HFF-Myc (cell line): ENCODE measurements around the gene TCP11L1.

ENCODE experiments used
- DNase-seq: peaks from one replicate; pipeline ENCODE4 v3.0.0-alpha.2; 2011; ENCODE audit warnings: low read depth; ENCODE audit errors: extremely low read depth
- H3K4me3 ChIP-seq: replicated peaks from 2 replicates; pipeline ENCODE4 v1.5.1; 2011; ENCODE audit warnings: low read depth, mild to moderate bottlenecking, control low read depth, low read length
- TF ChIP-seq, protein P1 (sequence below): IDR thresholded peaks from 2 replicates; pipeline ENCODE4 v1.5.1; 2012; ENCODE audit warnings: mild to moderate bottlenecking, low read depth, low read length, control low read depth; ENCODE audit errors: missing control alignments

Gene TCP11L1

DNA sequence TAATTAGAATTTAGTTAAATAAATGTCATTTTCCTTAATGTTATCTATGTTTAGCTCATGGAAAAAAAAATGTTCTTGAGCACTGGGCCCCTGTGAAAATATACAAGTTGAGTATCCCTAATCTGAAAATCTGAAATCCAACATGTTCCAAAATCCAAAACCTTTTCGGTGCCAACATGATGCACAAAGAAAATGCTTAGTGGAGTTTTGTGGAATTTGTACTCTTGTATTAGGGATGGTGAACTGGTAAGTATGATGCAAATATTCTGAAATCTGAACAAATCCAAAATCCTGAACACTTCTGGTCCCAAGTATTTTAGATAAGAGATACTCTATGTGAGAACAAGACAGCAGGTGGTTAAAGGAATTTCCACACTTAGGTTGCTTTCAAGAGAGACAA lies 44.5 kb downstream of the TCP11L1 start:
- TF ChIP-seq, protein P1, sequence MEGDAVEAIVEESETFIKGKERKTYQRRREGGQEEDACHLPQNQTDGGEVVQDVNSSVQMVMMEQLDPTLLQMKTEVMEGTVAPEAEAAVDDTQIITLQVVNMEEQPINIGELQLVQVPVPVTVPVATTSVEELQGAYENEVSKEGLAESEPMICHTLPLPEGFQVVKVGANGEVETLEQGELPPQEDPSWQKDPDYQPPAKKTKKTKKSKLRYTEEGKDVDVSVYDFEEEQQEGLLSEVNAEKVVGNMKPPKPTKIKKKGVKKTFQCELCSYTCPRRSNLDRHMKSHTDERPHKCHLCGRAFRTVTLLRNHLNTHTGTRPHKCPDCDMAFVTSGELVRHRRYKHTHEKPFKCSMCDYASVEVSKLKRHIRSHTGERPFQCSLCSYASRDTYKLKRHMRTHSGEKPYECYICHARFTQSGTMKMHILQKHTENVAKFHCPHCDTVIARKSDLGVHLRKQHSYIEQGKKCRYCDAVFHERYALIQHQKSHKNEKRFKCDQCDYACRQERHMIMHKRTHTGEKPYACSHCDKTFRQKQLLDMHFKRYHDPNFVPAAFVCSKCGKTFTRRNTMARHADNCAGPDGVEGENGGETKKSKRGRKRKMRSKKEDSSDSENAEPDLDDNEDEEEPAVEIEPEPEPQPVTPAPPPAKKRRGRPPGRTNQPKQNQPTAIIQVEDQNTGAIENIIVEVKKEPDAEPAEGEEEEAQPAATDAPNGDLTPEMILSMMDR, result no peak
- no peak overlapping the region for H3K4me3 ChIP-seq
- no peak for DNase-seq

DNA sequence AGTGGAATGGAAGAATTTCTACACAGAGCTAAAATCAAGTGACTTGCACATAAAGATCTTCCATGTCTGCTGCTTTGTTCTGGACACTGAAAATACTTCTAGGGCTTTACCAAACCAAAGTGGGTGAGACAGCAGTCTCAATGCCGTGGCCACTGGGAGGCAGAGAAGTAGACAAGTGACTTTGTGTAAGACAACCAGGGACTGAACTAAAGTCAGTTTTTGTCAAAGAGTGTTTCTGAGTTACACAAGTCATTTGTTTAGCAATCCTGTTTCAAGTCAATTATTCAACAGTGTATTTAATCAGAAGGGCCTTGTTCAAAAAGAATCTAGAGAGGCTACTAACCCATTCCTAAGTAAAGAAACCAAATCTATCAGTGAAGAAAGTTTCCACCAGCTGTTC lies 46.6 kb downstream of the TCP11L1 start:
- no peak for DNase-seq
- TF ChIP-seq, protein P1, result no peak
- H3K4me3 ChIP-seq, result no peak overlapping the region

DNA sequence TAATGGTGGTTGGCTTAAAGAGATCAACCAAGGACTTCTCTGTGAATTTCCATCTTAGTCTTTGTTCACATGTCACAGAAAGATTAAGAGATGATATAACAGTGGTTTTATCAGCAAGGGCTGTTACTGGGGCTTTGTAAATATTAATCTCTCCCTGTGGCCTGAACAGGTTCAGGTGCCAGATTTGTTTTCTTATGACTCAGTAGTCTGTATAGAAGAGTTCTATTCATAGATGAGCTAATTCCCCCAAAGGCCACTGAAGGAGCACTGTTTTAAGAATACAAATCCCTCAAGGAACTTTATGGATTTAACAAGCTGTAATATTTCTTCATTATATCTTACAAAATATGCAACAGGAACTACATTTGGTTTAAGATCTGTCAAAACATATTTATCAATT lies 50.4 kb downstream of the TCP11L1 start:
- DNase-seq, result no peak
- no peak overlapping the region for H3K4me3 ChIP-seq
- TF ChIP-seq, protein P1, result no peak

DNA sequence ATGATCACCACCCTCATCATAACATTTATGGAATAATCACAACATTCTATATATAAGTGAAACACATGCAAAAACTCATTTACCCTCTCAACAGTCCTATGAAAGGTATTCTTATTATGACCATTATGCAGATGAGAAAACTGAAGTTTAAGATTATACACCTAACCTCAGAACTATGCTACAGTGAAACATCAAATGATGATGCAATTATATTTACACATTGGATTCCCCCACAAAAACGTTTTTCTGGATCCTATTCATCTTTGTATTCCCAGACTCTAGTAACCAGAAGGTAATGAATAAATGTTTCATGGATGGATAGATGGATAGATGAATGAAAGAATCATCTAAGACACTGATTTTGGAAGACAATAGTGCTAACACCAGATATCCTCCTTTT lies 54.8 kb downstream of the TCP11L1 start:
- DNase-seq, result no peak
- TF ChIP-seq, protein P1, result no peak
- no peak overlapping the region for H3K4me3 ChIP-seq

DNA sequence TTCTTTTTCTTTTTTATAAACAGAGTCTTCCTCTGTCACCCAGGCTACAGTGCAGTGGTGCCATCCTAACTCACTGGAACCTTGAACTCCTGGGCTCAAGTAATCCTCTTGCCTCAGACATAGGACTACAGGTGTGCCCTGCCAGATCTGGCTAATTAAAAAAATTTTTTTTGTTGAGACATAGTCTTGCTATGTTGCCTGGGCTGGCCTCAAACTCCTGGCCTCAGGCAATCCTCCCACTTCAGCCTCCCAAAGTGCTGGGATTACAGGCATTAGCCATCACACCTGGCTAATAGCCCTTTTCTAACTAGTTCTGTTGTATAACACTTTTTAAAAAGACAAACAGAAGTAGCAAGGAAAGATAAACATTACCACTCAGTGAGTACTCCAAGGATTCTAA lies 64.5 kb downstream of the TCP11L1 start:
- no peak overlapping the region for H3K4me3 ChIP-seq
- DNase-seq, result no peak
- TF ChIP-seq, protein P1, result no peak

DNA sequence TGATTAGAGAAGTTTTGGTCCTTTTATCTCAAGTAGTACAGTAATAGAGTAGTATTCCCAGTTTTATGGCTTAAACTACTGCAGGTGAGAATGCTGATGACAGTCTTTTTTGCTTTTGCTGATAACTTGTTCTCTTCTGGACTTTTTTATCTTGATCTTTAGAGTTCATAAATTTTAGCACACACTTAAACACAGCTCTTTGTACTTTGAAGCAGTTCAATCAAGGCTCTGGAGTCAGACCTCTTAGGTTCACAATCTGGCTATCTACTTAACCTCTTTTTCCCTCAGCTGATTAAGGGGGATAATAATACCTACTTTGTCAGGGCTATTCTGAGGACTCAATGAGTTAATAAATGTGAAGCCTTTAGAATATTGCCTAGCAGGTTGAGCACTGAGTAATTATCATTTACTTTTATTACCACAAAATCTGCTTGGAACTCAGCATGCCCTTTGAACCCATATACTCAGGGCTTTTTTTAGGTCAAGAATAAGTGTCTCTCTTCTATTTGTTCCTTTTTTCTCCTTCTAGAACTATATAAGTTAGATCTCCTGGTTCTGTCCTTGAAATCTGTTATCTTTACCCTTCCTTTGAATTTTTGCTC lies 70.0 kb downstream of the TCP11L1 start:
- TF ChIP-seq, protein P1, result no peak
- DNase-seq, result no peak
- H3K4me3 ChIP-seq, result no peak overlapping the region

DNA sequence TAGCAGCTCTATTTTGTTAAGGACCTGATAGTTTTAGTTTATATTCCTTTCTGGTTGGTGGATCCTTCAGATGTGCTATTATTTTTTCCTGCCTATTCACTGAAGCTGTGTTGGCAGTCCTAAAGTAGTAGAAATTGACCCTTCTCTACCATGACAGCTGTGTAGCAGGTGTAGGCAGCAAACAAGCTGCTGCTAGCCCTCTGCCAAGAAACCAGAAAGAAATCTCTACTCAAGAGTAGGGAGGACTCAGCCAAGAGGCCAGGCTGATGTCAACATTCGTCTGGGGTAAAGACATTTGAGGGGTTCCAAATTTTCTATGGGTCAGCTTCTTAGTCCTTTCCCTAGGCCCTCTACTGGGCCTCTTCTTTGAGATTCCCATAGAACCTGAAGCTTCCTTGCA lies 70.7 kb downstream of the TCP11L1 start:
- no peak for DNase-seq
- H3K4me3 ChIP-seq, result no peak overlapping the region
- TF ChIP-seq, protein P1, result no peak
